T-helper 22 cell (primary cell): ENCODE data around the gene ZXDC.

ENCODE experiments used
- DNase-seq: peaks from one replicate; pipeline ENCODE4 v3.0.0-alpha.2; 2020; ENCODE audit warnings: low read depth

Gene ZXDC

DNA sequence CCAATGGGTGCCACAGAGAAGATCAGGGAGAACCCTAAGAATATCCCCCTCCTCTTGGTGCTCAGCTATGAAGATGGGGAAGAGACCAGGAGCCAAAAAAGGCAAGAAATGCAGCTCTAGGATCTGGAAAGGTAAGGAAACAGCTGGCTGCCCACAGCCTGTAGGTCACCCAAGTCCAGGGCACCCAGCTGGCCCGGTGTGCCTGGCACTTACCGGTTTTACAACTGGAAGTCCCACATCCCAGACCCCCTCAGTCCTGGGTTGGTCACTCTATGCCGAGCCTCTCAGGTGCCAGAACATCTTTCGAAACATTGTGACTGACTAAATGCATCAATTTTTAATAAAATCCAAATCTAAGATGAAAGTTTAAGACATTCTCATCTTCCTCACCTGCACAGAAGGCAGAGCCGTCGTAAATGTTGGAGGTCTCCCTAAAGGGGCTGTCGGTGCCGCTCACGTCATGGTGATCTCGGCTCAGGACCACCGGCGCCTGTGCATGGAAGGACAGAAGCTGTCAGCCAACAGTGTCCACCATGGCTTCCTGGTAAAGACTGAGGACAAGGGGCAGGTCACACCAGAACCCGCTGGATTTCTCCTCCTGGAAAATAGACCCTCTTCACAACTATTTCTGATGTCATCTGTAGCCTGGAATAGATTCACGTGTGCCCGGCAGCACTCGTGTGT lies 13.3 kb upstream of the ZXDC start:
- DNase-seq: no peak

DNA sequence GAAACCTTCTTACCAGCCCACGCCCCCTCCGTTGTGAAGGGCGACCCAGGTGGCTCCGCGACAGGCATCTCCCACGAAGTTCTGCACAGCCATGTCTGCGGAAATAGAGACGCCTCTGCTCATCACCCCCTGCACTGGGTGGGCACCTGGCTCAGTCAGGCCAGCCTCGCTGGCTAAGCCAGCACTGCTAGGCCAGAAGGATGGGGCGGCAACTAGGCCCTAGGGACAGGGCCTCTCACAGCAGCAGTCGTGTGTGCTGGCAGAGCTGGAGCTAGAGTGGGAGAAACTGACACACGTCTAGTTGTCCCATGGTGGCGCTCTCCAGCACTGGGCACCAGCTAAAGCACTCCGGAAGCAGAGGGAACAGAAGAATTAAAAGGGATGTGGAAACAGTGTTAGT lies 12.5 kb upstream of the ZXDC start:
- DNase-seq: no peak

DNA sequence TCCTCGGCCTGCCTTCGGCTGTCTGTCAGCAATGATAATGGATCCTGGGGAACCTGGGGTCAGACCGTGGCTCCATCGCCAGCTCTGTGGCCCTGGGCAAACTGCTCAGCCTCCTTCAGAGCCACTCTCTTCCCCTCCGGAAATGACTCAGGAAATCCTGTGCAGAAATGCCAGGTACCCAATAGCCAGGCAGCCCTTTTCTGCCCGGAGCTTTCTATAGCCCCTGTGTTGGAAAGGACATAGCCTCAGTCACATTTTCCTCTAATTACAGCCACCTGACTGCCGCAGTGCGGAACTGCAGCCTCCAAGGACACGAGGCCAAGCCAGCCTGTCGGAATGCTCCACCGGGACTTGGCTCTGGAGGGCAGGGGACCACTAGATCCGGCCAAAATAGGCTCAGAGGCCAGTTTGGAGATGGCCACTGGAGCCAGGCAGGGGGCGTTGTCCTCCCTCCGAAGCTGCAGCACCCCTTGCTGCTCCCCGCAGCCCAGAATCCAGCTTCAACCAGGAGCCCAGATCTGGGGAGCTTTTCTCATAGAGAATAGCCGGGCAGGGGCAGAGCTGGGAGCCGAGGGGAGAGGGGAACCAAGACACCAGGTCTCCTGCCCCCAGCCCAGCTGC lies 11.6 kb upstream of the ZXDC start:
- no peak for DNase-seq

DNA sequence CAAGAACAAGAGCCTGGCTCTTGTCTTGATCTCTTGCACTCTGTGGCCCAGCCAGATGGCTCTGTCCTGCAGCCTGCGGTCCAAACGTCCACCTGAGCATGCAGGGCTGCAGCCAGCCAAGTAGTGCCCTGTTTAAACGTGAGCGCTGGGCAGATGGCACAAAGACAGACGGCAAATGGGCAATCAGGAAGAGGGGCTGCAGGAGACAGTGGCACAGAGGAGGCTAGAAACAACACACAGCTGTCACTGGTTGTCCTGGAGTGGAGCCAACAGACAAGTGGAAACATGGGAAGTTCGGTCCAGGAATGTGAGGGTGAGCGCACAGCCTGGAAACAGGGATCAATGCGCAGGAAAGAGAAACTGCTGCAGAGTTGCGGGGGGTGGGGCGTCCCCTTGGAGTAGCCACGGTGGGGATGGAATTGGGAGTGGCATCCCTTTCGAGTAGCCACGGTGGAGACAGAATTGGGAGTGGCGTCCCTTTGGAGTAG lies 10.7 kb upstream of the ZXDC start:
- no peak for DNase-seq

DNA sequence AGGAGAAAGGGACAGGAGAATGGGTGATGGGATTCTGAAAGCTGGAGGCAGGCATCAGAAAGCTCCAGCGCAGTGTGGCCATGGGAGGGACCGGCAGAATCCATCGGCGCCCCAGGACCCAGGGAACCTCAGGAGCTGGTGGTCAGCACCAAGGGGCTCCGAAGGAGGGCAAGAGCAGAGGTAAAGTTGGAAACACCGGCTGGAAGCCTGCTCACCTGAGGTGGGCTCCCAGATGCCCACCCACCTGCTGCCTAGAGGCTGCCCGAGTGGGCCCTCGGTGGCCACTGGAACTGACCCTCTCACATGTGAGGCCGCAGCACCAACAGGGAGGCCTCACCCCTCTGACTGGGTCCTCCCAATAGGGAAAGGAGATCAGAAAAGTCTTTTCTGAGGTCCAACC lies 10.3 kb upstream of the ZXDC start:
- DNase-seq: no peak

DNA sequence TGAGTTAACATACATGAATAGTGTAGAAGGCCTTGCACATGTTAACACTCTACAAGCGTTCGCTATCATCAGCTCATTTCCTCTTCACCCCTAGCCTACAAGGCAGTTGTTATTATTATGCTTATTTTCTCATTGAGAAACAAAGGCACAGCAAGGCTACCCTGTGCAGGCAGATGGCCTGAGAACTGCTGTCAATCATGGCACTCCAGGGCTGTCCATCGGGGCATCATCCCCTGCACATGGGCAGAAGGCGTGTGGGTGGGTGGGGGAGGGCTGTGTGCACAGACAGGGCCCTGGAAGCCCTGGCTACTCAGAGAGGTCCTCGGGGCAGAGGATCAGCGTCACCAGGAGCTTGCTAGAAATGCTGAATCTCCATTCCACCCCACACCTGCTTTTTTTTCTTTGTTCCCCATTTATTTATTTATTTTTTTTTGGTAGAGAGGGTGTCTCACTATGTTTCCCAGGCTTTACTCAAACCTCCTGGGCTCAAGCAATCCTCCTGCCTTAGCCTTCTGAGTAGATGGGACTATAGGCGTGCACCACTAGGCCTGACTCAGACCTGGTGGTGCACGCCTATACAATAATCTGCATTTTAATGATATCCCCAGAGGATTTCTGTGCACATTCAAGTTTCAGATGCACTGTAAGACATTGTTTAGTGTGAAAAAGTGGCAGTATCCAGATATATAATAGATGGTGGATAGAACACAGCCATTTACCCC lies 9.6 kb upstream of the ZXDC start:
- no peak for DNase-seq

DNA sequence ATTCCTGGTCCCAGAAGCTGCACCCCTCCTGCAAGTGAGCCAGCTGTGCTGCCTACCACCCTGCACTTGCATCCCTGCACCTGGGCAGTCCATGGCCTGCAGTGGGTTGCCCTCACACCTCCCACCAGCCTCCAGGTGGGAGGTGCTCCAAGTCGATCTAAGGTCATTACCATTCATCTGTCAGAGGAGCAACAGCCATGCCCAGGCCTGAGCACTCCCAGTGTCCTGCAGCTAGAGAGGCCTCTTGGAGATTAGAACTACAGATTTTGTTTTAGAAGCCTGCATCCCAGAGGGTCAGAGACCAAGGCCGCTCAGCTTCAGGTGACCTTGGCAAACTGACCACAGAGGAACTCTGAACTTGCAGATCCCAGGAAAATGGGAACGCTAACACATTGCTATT lies 9.0 kb upstream of the ZXDC start:
- no peak for DNase-seq

DNA sequence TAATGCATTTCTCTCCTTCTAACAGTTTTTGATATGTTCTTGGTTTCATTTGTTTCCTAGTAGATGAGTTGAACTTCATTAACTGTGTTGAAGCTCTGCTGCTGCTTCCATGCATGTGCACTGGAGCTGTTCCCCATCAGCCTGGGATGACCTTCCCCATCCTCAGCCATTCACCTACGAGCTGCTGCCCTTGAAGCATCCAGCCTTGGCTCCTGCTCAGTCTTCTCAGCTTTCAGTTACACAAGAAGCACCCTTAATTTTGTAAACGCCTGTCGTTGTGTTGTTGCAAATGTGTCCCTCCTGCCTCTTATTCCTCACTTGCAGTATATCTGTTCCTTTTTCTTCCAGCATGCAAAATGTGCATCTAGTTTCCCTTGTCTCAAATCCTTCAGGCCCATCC lies 8.5 kb upstream of the ZXDC start:
- no peak for DNase-seq

DNA sequence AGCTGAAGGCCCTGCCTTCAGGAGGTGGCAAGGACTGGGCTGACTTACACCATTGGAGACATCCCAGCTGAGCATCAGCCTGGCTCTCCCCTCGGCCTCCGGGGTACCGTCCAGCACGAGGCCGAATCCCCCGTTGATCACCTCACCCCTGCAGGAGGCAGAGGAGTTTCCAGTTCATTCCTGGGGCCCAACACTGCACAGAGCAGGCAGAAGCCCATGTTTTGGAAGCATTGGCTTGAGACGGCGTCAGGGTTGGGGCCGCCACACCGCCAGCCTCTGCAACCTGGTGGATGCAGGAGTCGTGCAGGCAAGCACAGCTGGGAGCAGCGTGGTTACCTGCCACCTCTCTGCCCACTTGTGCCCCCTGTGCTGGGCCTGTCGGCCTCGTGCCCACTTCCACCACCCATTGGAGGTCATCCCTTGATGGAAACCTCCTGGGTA lies 7.7 kb upstream of the ZXDC start:
- DNase-seq: no peak

DNA sequence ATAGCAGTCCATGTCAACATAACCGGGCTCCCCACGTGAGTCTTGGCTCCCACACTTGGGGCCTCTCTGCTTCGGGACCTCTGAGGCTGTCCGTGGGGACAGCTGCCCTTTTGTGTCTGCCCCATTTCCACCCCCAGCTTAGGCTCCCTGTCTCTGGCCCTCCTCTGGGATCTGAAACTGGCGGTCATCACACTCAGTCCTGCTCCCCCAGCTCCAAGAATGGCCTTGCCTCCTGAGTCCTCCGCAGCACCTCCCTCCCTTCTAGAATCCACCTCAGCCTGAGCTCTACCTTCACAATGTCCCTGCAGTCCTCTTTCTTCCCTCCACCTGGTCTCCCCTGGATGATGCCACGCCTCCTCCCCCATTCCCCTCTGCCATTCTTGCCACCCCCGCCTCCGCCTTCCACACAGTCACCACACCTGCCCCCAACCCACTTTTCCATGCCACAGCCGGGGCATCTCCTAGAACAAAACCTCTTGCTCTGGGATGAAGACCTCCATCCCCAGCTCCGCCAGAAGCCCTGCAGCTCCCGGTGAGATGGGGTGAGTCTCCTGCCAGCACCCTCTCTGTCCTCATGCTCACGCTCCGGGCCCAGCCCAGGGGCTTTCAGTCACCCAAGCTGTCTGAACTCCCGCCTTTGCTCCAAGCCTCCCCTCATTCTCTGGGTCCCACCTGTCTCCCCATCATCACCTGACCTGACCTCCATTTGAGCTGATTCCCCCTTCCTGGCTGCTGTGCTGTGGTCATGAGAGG lies 7.0 kb upstream of the ZXDC start:
- DNase-seq: no peak

DNA sequence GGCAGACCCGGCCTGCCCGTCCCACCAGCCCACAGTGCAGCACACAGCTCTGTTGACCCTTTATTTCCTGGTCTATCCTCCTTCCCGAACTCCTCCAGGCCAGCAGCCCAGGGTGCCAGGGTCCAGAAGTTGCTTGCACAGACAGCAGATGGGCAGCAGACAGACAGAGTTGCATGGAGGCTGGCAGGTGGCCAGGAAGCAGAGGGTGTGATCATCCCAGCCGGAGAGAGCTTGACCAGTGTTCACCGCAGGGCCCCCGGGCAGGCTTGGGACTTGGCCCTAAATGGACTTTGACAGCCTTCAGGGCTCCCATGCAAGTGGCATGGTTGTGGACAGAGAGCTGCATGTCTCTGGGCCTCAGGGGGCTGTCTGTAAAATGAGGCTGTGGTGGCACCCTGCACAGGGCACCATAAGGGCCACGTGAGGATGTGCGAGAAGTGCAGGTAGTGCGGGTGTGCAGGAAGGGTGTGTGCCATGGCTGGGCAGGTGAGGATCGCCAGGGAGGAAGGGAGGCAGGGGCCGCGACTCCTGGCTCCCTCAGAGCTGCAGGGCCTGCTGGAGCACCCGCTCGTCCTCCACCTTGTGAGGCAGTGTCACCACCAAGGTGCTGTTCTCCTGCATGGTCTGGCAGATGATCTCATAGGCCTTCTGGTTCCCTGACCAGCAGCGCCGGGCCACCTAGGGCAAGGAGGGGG lies 6.3 kb upstream of the ZXDC start:
- no peak for DNase-seq

DNA sequence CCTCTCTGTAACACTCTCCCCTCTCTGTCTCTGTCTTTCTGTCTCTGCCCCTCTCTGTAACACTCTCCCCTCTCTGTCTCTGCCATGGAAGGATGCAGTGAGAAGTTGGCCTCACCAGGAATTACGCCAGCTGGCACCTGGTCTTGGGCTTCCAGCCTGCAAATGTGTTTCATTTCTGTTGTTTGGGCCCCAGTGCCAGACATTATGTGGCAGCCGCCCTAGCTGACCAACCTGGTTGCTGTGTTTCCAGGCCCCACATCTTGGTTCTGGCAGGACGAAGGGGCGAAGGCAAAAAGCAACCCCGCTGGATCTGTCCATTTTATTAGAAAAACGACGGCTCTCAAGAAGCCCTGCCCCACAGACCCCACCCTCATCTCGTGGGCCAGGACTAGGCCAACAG lies 5.2 kb upstream of the ZXDC start:
- no peak for DNase-seq

DNA sequence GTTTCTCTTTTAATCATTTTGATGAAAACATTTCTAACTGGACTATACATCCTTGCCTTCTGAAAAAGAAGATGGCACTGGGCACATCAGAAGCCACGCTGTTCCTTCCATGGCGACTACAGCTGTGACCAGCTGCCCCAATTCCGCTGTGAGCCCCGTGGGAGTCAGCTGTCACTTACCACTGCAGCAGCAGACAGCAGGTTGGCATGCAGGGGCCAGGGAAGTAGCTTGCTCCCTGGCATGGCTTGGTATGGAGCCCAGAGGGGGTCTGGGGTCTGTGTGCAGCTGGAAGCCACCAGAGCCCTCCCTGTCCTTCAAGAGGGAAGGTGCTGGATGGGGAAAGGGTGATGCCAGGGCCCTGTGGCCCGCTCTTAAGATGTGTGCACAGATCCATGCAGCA lies 4.5 kb upstream of the ZXDC start:
- no peak for DNase-seq

DNA sequence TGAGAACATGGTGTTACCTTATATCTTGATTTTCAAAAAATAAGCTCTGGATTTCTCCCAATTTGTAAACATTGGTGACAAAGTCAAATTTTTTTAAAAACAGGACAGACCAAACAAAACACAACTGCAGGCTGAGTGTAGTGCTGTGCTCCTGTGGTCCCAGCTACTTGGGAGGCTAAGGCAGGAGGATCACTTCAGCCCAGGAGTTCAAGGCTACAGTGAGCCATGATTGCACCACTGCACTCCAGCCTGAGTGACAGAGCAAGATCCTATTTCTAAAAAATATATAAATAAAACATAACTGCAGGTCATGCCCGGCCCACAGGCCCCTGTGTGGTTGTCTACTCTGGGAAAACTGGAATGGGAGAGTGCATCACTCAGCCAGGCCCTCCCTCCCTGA lies 4.0 kb upstream of the ZXDC start:
- DNase-seq: no peak

DNA sequence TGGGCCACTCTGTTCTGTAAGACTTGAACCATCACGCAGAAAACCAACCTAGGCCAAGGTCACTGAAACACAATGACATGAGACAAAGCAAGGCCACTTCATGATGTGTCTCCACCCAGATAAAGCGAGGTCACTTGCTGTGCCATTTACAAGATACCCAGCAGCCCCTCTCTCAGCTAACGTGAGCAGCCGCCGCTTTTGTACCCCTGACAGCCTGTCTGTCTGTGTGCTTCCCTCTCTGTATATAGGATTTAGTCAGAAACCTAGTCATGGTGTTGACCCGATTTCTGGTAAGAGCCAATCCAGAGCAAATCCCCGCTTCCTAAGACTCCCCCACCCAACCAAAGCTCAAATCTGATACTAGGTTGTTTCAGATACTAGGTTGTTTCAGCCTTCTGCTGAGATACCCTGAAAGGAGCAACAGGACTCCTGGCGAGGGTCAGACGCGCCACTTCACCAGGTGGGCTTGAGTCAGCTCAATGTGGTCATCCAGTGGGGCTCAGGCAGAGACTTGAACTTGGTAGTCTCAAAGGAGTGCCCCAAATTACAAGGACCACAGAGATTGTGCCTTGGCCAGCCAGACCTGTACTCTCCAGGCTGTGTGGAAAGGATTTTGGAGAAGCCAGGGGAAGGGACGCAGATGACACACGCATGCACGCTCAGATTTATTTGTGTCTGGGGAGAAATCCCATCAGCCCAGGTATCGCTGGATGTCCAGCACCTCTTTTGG lies 3.1 kb upstream of the ZXDC start:
- DNase-seq: no peak

DNA sequence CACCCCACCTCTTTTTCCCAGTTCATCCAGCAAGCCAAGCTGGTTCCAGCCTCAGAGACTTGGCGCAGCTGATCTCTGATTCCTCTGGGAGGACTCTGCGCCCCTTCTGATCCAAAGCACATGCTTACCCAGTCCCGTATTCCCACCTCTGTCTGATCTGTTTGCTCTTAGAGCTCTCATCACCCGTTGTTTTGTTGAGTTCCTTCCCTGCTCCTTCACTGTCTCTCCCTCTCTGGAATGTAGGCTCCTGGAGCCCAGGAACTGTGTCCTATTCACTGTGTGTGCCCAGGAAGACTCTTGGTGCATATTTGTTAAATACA lies 1.3 kb upstream of the ZXDC start:
- DNase-seq: no peak

DNA sequence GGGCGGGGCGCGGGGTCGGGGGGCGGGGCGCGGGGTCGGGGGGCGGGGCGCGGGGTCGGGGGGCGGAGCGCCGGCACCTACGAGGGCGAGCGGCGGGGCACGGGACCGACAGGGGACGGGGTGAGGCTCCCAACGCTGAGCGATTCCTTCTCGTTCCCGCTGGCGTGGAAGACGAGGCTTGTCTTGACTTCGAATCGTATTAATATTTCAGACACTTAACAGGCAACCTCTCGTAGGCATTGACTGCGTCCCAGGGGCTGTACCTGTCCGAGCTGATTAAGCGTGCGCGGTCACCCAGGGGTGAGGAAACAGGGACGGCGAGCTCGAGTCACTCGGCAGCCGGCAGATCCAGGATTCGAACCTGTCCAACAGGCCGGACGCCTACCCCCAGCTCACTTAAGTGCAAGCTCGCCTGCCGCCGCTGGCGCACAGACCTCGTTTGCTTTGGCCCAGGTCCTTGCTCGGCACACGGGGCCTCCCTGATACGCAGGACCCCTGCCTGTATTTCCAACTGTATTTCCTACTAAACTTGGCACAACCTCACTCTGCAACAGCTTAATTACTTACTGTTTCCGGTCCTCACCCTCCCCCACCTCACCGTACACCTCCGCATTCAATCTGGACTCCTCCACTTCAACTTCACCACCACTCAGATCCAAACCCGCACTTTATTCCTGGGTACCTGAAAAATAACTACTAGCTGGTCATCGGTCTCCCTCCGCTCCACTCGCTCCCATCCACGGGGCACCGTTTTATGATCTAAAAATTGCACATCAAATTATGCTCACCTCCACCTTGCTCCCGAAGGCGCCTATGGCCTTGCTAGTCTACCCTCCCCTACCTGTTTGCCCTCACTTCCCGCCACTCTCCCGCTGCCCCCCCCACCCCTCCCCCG lies 722 bp upstream of the ZXDC start:
- DNase-seq: no peak

DNA sequence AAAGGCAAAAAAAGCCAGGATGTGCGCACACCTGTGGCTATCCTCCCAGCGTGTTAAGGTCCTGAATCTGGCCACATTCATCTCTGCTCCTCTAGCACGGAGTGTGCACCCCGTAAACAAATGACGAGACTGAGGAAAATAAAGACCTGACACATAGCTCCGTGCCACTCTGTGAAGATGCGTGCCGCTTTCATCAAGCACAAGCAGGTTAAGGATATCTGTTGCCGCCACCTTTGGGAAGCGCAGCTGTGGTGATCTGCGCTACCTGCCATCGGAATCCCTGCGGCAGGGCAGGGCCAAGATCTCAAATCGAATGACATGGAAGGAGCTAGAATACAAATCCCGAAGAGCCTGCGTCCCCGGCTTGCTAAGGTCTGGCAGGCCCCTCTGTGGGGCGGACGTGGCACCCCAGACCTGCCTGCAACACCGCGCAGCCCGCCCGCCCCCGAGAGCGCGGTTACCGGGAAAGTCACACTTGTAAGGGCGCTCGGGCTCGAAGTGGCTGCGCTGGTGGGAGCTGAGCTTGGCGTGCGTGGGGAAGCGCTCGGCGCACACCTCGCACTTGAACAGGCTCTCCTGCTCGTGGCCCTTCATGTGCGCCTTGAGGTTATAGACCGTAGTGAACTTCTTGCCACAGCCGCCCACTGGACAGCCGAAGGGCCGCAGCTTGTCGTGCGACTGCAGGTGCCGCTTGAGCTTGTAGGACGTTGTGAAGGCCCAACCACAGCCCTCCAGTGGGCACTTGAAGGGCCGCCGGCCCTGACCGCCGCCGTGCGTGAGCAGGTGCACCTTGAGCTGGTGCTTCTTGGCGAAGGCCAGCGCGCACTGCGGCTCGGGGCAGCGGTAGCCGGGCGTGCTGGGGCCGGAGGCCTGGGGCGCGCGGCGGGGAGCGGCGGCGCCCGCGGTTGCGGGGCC lies 936 bp downstream of the ZXDC start:
- DNase-seq: no peak
